Upper lobe of left lung (tissue), 4 donors: ENCODE data around the gene FAM83B.

Experiments used
- EP300 ChIP-seq, 4 donors: sonication (generic); formaldehyde crosslinking; IDR thresholded peaks; one replicate each; pipeline ENCODE4 v1.5.1; 2017; ENCODE audit warnings: antibody characterized with exemption in 4 of 4, control low read depth in 2 of 4
- TF ChIP-seq, protein P1 (sequence below), 6 experiments: fragments of 450-650 bp in 4 of 6; fragments of 200-600 bp in 2 of 6; sonication (generic) in 2 of 6; IDR thresholded peaks; one replicate each; pipeline ENCODE4 v1.5.1; 2016 to 2019; ENCODE audit warnings: antibody characterized with exemption in 6 of 6

DNA sequence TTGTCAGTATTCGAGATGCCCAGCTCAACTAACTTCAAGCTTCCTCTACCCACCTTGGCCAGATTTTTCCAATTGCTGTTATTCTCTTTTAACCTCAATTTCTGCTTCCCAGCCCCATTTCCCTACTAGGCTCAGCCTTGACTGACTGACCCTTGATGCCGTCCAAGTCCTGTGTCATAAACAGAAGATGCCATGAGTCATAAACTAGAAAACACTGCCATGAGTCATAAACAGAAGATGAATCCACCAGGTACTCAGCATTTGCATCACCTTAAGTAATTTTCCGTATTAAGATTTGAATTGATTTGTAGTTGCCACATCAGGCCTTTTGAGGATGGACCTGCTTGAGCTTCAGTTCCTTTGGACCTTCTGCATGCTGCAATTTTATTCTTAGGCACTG is 123.8 kb downstream of the FAM83B start:
- TF ChIP-seq EP300 (IDR thresholded peaks at IDR 0.05) = no peak
- TF ChIP-seq, protein P1, sequence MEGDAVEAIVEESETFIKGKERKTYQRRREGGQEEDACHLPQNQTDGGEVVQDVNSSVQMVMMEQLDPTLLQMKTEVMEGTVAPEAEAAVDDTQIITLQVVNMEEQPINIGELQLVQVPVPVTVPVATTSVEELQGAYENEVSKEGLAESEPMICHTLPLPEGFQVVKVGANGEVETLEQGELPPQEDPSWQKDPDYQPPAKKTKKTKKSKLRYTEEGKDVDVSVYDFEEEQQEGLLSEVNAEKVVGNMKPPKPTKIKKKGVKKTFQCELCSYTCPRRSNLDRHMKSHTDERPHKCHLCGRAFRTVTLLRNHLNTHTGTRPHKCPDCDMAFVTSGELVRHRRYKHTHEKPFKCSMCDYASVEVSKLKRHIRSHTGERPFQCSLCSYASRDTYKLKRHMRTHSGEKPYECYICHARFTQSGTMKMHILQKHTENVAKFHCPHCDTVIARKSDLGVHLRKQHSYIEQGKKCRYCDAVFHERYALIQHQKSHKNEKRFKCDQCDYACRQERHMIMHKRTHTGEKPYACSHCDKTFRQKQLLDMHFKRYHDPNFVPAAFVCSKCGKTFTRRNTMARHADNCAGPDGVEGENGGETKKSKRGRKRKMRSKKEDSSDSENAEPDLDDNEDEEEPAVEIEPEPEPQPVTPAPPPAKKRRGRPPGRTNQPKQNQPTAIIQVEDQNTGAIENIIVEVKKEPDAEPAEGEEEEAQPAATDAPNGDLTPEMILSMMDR (IDR thresholded peaks at IDR 0.05) = no peak
